Nephron (organoid): ENCODE results near the gene TEFM.

Source experiments
- H3K27ac Mint-ChIP-seq, 3 experiments: 2 replicates each; pipeline ENCODE4 v1.8.0; 2020; ENCODE audit warnings: mixed read lengths in 3 of 3, mild to moderate bottlenecking in 2 of 3, moderate library complexity in 1 of 3
- H3K27me3 Mint-ChIP-seq: 2 replicates; pipeline ENCODE4 v1.8.0; 2021; ENCODE audit warnings: low read depth, mild to moderate bottlenecking, moderate library complexity, mixed read lengths
- H3K36me3 Mint-ChIP-seq: 2 replicates; pipeline ENCODE4 v1.8.0; 2020; ENCODE audit warnings: low read depth, mixed read lengths
- H3K4me1 Mint-ChIP-seq: 2 replicates; pipeline ENCODE4 v1.8.0; 2020; ENCODE audit warnings: mixed read lengths
- H3K4me3 Mint-ChIP-seq, 3 experiments: 2 replicates each; pipeline ENCODE4 v1.8.0; 2020; ENCODE audit warnings: mild to moderate bottlenecking in 3 of 3, mixed read lengths in 3 of 3, moderate library complexity in 2 of 3
- H3K9me3 Mint-ChIP-seq: 2 replicates; pipeline ENCODE4 v1.8.0; 2020; ENCODE audit warnings: mixed read lengths
- CTCF ChIP-seq, 3 experiments: fragments of 200-600 bp; sonication (generic); IDR thresholded peaks; one replicate each; pipeline ENCODE4 v1.5.0; 2021; ENCODE audit warnings: antibody characterized with exemption in 3 of 3; ENCODE audit not compliant: unreplicated experiment in 3 of 3

Gene TEFM

GRCh38 chr17:30929081-30929633 is 23.1 kb upstream of the TEFM start:
- Mint-ChIP-seq H3K36me3 (no peaks in the 10 kb centered on the region), H3K27me3 (peaks cover 43% of the 10 kb centered on the region), H3K4me1 (no peaks in the 10 kb centered on the region), H3K9me3 (no peaks in the 10 kb centered on the region), H3K4me3 (no peak overlapping the region), H3K27ac (no peak overlapping the region)
- no peak for TF ChIP-seq CTCF (IDR thresholded peaks at IDR 0.05; ENCODE audit: unreplicated experiment in 3 of 3)

GRCh38 chr17:30928584-30928983 is 22.5 kb upstream of the TEFM start:
- H3K4me1 Mint-ChIP-seq = no peaks in the 10 kb centered on the region
- no peak for TF ChIP-seq CTCF (IDR thresholded peaks at IDR 0.05; ENCODE audit: unreplicated experiment in 3 of 3)
- H3K27me3 Mint-ChIP-seq = peaks cover 49% of the 10 kb centered on the region

GRCh38 chr17:30927756-30928155 is 21.7 kb upstream of the TEFM start:
- no peak overlapping the region for H3K27ac Mint-ChIP-seq
- H3K4me1 Mint-ChIP-seq = peaks cover 3% of the 10 kb centered on the region
- no peaks in the 10 kb centered on the region for H3K9me3 Mint-ChIP-seq
- H3K27me3 Mint-ChIP-seq = peaks cover 57% of the 10 kb centered on the region
- H3K4me3 Mint-ChIP-seq = no peak overlapping the region
- no peaks in the 10 kb centered on the region for H3K36me3 Mint-ChIP-seq
- no peak for TF ChIP-seq CTCF (IDR thresholded peaks at IDR 0.05; ENCODE audit: unreplicated experiment in 3 of 3)

More at GRCh38 chr17:30928584-30928983, 22.5 kb upstream of the TEFM start:
- Mint-ChIP-seq H3K27ac (no peak overlapping the region), H3K9me3 (no peaks in the 10 kb centered on the region), H3K4me3 (no peak overlapping the region), H3K36me3 (no peaks in the 10 kb centered on the region)

GRCh38 chr17:30926516-30926915 is 20.5 kb upstream of the TEFM start:
- Mint-ChIP-seq H3K27ac (no peak overlapping the region), H3K4me3 (no peak overlapping the region), H3K27me3 (peaks cover 67% of the 10 kb centered on the region), H3K4me1 (peaks cover 6% of the 10 kb centered on the region), H3K9me3 (no peaks in the 10 kb centered on the region), H3K36me3 (no peaks in the 10 kb centered on the region)
- TF ChIP-seq CTCF (IDR thresholded peaks at IDR 0.05; ENCODE audit: unreplicated experiment in 3 of 3) = no peak

GRCh38 chr17:30924341-30924740 is 18.3 kb upstream of the TEFM start:
- Mint-ChIP-seq H3K27me3 (peaks cover 80% of the 10 kb centered on the region), H3K4me1 (peaks cover 13% of the 10 kb centered on the region), H3K36me3 (no peaks in the 10 kb centered on the region), H3K9me3 (no peaks in the 10 kb centered on the region), H3K27ac (no peak overlapping the region), H3K4me3 (peak overlapping the region in 2 of 3 experiments; percentile 15 to 38)
- no peak for TF ChIP-seq CTCF (IDR thresholded peaks at IDR 0.05; ENCODE audit: unreplicated experiment in 3 of 3)
